A549 (cell line): Measurements from ENCODE around the gene ME2.

Experiments used
- BHLHE40 ChIP-seq: IDR thresholded peaks from 2 replicates; pipeline ENCODE4 v1.6.1; 2012; ENCODE audit warnings: low read depth, low read length, inconsistent platforms
- CEBPB ChIP-seq, 2 experiments: fragments of >200 bp in 1 of 2; sonication (Bioruptor Twin) in 1 of 2; formaldehyde crosslinking in 1 of 2; IDR thresholded peaks; 2 replicates each; pipeline ENCODE4 v1.6.1; 2012 to 2016
- CTCF ChIP-seq: fragments of >200 bp; sonication (Bioruptor Twin); formaldehyde crosslinking; IDR thresholded peaks from 3 replicates; pipeline ENCODE4 v1.5.1; 2016
- JUNB ChIP-seq: fragments of >200 bp; sonication (Bioruptor Twin); formaldehyde crosslinking; IDR thresholded peaks from 2 replicates; pipeline ENCODE4 v1.6.1; 2016
- KDM5A ChIP-seq: fragments of 200-600 bp; sonication (generic); IDR thresholded peaks from 2 replicates; pipeline ENCODE4 v1.6.1; 2016; ENCODE audit warnings: antibody characterized with exemption, mild to moderate bottlenecking
- MAX ChIP-seq: IDR thresholded peaks from 2 replicates; pipeline ENCODE4 v1.6.1; 2012
- MAZ ChIP-seq: fragments of 150-350 bp; IDR thresholded peaks from 2 replicates; pipeline ENCODE4 v1.6.1; 2014; ENCODE audit warnings: antibody characterized with exemption, low read depth, low read length, borderline replicate concordance
- POLR2A ChIP-seq: IDR thresholded peaks from 2 replicates; pipeline ENCODE4 v1.6.1; 2012; ENCODE audit warnings: mild to moderate bottlenecking, low read length
- REST ChIP-seq: fragments of 200-600 bp; sonication (generic); IDR thresholded peaks from 2 replicates; pipeline ENCODE4 v1.6.1; 2016; ENCODE audit warnings: antibody characterized with exemption, mild to moderate bottlenecking, moderate library complexity
- RNF2 ChIP-seq: fragments of 200-600 bp; sonication (generic); IDR thresholded peaks from 2 replicates; pipeline ENCODE4 v1.6.1; 2016; ENCODE audit warnings: low read depth, mild to moderate bottlenecking, antibody characterized with exemption, moderate library complexity, borderline replicate concordance
- SREBF2 ChIP-seq: fragments of 450-650 bp; IDR thresholded peaks from 2 replicates; pipeline ENCODE4 v1.6.1; 2014; ENCODE audit warnings: mild to moderate bottlenecking, moderate library complexity

- TF ChIP-seq POLR2A (no peak), CTCF (no peak), KDM5A (no peak), JUNB (no peak), REST (no peak), BHLHE40 (no peak), SREBF2 (no peak), MAZ (no peak), RNF2 (no peak), MAX (no peak), CEBPB (IDR thresholded peaks at IDR 0.05) (no peak)
These were observed 110.8 kb downstream of the ME2 start for GRCh38 chr18:50989711-50990110.
